Fibroblast of lung (primary cell): ENCODE results near the gene PNPLA7.

Experiments
- EZH2 ChIP-seq: IDR thresholded peaks from 2 replicates; pipeline ENCODE4 v1.5.1; 2012; ENCODE audit warnings: low read length, control low read depth, mild to moderate bottlenecking; ENCODE audit errors: missing control alignments
- TF ChIP-seq, protein P1 (sequence below), 2 donors: IDR thresholded peaks in 1 of 2; conservative IDR thresholded peaks in 1 of 2; 1 replicate in 1 of 2; 2 replicates in 1 of 2; pipeline ENCODE4 v1.5.1; 2011 to 2012; ENCODE audit warnings: low read length in 2 of 2, control low read depth in 1 of 2, inconsistent platforms in 1 of 2, low read depth in 1 of 2, mild to moderate bottlenecking in 1 of 2

- TF ChIP-seq, protein P1, sequence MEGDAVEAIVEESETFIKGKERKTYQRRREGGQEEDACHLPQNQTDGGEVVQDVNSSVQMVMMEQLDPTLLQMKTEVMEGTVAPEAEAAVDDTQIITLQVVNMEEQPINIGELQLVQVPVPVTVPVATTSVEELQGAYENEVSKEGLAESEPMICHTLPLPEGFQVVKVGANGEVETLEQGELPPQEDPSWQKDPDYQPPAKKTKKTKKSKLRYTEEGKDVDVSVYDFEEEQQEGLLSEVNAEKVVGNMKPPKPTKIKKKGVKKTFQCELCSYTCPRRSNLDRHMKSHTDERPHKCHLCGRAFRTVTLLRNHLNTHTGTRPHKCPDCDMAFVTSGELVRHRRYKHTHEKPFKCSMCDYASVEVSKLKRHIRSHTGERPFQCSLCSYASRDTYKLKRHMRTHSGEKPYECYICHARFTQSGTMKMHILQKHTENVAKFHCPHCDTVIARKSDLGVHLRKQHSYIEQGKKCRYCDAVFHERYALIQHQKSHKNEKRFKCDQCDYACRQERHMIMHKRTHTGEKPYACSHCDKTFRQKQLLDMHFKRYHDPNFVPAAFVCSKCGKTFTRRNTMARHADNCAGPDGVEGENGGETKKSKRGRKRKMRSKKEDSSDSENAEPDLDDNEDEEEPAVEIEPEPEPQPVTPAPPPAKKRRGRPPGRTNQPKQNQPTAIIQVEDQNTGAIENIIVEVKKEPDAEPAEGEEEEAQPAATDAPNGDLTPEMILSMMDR (conservative IDR thresholded peaks at IDR 0.05 in 1 of 2, IDR thresholded peaks at IDR 0.05 in 1 of 2; ENCODE audit: low read depth in 1 of 2, low read length in 2 of 2), result no peak
- no peak for TF ChIP-seq EZH2
Observed at GRCh38 chr9:137552022-137552768, 2.0 kb upstream of the PNPLA7 start.
